DMS79 (cell line): ENCODE results near the gene RAI14.

Experiments
- DNase-seq: peaks from one replicate; lab custom pipeline; 2025; lab: John Stamatoyannopoulos, UW

Gene RAI14

GRCh38 chr5:34677428-34677827 is 21.3 kb downstream of the RAI14 start:
- no peak for DNase-seq

DNA sequence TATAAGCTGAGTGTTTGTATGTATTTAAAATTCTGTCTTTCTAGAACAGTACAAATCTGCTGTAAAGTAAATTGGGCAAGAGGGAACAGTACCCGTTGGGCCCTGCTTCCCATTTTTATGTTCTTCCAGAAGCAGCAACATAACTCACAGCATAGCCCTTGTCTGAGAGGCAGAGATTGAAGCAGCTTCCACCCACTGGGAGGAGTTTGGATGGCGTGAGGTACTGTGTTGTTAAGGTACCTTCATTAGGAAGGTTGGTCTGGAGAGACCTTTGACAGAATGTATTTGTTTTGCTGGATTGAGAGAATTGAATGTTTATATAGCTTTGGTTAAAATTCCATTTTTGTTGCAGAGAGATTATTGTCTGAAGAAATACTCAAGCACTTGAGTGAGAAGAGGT is 24.8 kb downstream of the RAI14 start:
- DNase-seq = no peak

DNA sequence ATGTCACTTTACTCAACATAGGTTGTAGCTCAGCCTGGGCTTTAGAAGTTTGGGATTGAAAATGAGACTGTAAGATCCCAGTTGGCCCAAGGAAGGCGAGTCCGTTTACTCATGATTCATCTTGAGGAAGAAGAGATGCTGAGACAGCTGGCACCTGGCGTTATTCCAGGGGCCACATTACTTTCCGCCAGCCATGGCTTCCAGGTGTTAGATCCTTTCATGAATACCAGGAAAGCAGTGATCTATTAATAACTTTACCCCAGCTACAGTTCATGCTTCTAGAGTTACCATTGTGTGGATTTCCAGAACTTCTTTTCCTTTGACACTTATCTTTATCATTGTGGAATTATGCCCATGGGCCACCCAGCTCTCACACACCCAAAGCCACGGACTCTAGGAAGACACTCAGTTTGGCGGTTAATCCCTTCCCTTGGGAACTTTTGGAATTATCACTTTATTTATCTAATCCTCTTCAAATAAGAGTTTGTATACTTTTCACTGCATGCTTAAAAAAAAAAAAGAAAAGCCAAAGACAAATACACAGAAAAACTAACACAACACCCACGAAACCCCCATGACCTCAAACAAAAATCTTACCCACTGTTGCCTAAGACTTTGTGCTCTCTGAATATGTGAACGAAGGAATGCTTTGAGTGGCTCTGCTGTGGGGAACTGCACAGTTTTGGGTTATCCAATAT is 26.9 kb downstream of the RAI14 start:
- no peak for DNase-seq

GRCh38 chr5:34684281-34684979 is 28.3 kb downstream of the RAI14 start:
- DNase-seq = no peak

GRCh38 chr5:34684980-34685352 is 28.8 kb downstream of the RAI14 start:
- no peak for DNase-seq

- no peak for DNase-seq
These were observed 29.5 kb downstream of the RAI14 start for GRCh38 chr5:34685485-34686165.

DNA sequence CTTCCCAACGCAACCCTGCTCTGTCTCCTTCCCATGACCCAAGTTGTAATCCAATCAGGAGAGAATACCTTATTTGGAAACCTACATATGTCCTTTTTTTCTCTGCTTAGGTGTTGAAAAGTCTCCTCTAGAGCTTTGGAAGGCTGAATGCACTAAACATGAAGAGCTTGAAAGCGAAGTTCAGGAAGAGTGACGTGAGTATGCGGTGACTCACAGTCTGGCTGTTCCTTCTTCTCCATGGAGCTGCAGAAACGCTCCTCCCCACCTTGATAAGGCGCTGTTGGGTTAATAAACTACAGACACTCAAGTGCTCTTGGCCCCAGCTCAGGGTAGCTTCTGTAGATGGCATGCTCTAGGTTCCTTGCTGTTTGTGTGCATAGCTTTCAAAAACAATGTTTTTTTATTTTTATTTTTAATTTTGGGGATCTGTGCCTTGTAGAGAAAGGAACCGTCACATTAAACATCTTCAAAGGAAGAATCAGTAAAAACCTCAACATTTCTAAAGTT is 30.7 kb downstream of the RAI14 start:
- DNase-seq = no peak

DNA sequence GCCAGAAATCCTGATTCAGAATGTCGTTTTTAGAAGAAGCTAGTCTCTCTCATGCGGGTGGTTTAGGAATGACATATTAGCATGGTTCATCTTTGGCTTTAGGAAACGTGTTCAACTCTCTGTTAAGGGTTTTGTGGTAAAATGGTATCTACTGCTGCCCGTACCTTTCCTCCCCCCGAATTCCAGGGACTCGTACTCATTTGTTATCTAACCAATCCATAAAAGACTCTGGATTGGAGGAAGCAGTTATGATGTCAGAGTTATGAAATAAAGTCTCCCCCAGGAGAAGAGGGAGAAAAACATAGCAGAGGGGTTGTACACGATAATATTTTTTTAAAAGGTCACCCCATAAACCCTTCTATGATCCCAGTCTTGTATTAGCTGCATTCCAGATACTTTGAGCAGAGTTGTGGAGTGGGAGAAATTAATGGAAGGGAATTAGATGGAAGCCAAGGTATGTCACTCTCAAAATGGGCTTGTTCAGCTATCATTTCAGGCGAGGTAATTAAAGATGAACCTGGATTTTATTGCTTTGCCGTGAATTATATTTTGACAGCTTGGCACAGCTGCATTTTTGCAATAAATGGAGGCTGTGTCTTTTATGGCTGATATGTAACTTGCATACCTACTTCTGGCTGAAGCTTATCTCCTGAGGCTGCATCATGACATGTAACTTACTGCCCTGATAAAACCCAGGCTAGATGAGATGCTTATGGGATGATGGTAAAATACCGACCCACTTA is 31.3 kb downstream of the RAI14 start:
- no peak for DNase-seq

- DNase-seq = no peak
These were observed 32.1 kb downstream of the RAI14 start for GRCh38 chr5:34688015-34688810.

GRCh38 chr5:34690301-34690700 is 34.2 kb downstream of the RAI14 start:
- DNase-seq = no peak

DNA sequence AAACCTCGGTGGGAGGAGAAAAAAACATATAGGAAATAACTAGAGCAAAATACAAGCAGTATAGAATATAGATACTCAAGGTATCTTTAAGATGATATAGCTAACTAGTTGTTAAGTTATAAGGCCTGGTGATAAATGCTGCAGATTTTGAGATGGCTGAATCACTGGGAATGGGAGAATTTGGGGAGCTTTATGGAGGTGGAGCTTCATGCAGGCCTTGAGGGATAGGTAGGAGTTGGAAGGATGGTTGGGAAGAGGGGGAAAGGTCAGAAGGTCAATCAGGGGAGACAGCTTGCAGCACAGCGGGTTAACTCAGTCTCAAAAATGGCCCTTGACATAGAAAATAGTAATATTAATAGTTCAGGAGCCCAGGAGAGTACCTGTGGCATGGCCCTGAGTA is 34.8 kb downstream of the RAI14 start:
- DNase-seq = no peak

- DNase-seq = no peak
These were observed 35.2 kb downstream of the RAI14 start for GRCh38 chr5:34691326-34691725.

GRCh38 chr5:34692786-34693185 is 36.7 kb downstream of the RAI14 start:
- no peak for DNase-seq

GRCh38 chr5:34694012-34694411 is 37.9 kb downstream of the RAI14 start:
- no peak for DNase-seq

- no peak for DNase-seq
These were observed 38.6 kb downstream of the RAI14 start for GRCh38 chr5:34694685-34695084.

DNA sequence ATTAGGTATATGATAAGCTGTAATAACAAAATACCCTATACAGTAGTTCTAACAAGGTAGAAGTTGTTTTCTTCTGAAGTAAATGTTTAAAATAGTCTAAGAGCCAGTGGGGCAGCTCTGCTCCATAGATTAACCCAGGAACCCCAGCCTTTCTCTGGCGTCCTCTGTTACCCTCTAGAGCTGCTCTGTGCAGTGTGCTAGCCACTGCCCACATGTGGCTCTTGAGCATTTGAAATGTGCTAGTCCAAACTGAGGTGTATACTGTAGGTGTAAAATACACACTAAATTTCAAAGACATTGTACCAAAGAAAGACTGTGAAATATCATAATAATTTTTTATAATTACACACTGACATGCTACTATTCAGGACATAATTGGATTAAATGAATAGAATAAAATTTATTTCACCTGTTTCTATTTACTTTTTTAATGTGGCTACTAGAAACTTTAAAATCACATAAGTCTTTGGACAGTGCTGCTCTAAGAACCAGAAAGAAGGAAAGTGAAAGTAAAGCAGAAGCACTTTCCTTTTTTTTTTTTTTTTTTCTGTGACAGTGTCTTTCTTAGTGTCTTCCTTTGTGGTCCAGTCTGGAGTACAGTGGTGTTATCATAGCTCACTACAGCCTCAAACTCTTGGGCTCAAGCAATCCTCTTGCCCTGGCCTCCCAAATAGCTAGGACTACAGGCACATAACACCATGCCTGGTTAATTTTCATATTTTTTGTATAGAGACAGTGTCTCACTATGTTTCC is 39.3 kb downstream of the RAI14 start:
- no peak for DNase-seq

- no peak for DNase-seq
These were observed 41.4 kb downstream of the RAI14 start for GRCh38 chr5:34697308-34698108.

- no peak for DNase-seq
These were observed 41.9 kb downstream of the RAI14 start for GRCh38 chr5:34698109-34698419.

GRCh38 chr5:34698754-34699153 is 42.6 kb downstream of the RAI14 start:
- no peak for DNase-seq
